Fibroblast of lung (primary cell): ENCODE measurements around the gene HMGN4. TPM values are rescaled to one million over a fixed set of nuclear protein-coding genes. Genes with fewer than 3 reads are reported as not detected.
A peak's percentile ranks its signal among the peaks of the same experiment; 100 is the strongest.

Source experiments
- DNase-seq, 2 donors: peaks; one replicate each; pipeline versions ENCODE4 v3.0.0 to v3.0.0-alpha.2; 2010; ENCODE audit warnings: low read depth in 2 of 2
- H2AFZ ChIP-seq: 2 replicates; pipeline ENCODE4 v1.5.1; 2012; ENCODE audit warnings: low read length, control low read depth, inconsistent platforms
- H3K27ac ChIP-seq: 2 replicates; pipeline ENCODE4 v1.5.1; 2011; ENCODE audit warnings: low read length, control low read depth; ENCODE audit not compliant: insufficient read depth
- H3K27me3 ChIP-seq: 2 replicates; pipeline ENCODE4 v1.5.1; 2011; ENCODE audit warnings: mild to moderate bottlenecking, low read length; ENCODE audit not compliant: control insufficient read depth, insufficient read depth
- H3K36me3 ChIP-seq: 2 replicates; pipeline ENCODE4 v1.5.1; 2011; ENCODE audit warnings: low read length; ENCODE audit not compliant: control insufficient read depth, insufficient read depth
- H3K4me1 ChIP-seq: 2 replicates; pipeline ENCODE4 v1.5.1; 2011; ENCODE audit warnings: low read length; ENCODE audit not compliant: control insufficient read depth, insufficient read depth; ENCODE audit errors: extremely low read depth
- H3K4me2 ChIP-seq: 2 replicates; pipeline ENCODE4 v1.5.1; 2011; ENCODE audit warnings: low read length, control low read depth; ENCODE audit not compliant: insufficient read depth; ENCODE audit errors: extremely low read depth
- H3K4me3 ChIP-seq, 4 experiments: fragments of 200-600 bp in 1 of 4; sonication (generic) in 1 of 4; replicated peaks in 1 of 4; 2 replicates each; pipeline ENCODE4 v1.5.1; 2011 to 2016; ENCODE audit warnings: low read length in 4 of 4, low read depth in 3 of 4, mild to moderate bottlenecking in 3 of 4, control low read depth in 2 of 4, inconsistent platforms in 1 of 4, mixed read lengths in 1 of 4; ENCODE audit not compliant: insufficient read depth in 1 of 4; ENCODE audit errors: control extremely low read depth in 1 of 4
- H3K79me2 ChIP-seq: 2 replicates; pipeline ENCODE4 v1.5.1; 2012; ENCODE audit warnings: mild to moderate bottlenecking, low read length, inconsistent platforms; ENCODE audit not compliant: control insufficient read depth, insufficient read depth
- H3K9ac ChIP-seq: 2 replicates; pipeline ENCODE4 v1.5.1; 2011; ENCODE audit warnings: mild to moderate bottlenecking, low read length, control low read depth; ENCODE audit not compliant: insufficient read depth
- H3K9me3 ChIP-seq: 2 replicates; pipeline ENCODE4 v1.5.1; 2012; ENCODE audit warnings: low read depth, low read length; ENCODE audit not compliant: control insufficient read depth, insufficient read depth
- H4K20me1 ChIP-seq: 2 replicates; pipeline ENCODE4 v1.5.1; 2011; ENCODE audit warnings: low read length; ENCODE audit not compliant: control insufficient read depth, insufficient read depth; ENCODE audit errors: extremely low read depth
- CTCF ChIP-seq, 2 donors: IDR thresholded peaks in 1 of 2; conservative IDR thresholded peaks in 1 of 2; 1 replicate in 1 of 2; 2 replicates in 1 of 2; pipeline ENCODE4 v1.5.1; 2011 to 2012; ENCODE audit warnings: low read length in 2 of 2, control low read depth in 1 of 2, inconsistent platforms in 1 of 2, low read depth in 1 of 2, mild to moderate bottlenecking in 1 of 2
- EZH2 ChIP-seq: IDR thresholded peaks from 2 replicates; pipeline ENCODE4 v1.5.1; 2012; ENCODE audit warnings: low read length, control low read depth, mild to moderate bottlenecking; ENCODE audit errors: missing control alignments
- polyA plus RNA-seq, 2 donors: library from polyadenylated mRNA; depleted of rRNA in 1 of 2; stranded (reverse) in 1 of 2; unstranded in 1 of 2; fragments of >200 nt; gene quantifications; 2 replicates each; pipeline ENCODE4 v1.2.1, GENCODE V29; 2011 to 2012; ENCODE audit warnings: missing spikeins in 1 of 2
- total RNA-seq: library from RNA; depleted of rRNA; stranded (reverse); fragments of >200 nt; gene quantifications from 2 replicates; pipeline ENCODE4 v1.2.1, GENCODE V29; 2014

HMGN4 gene
- total and polyA plus RNA-seq, 2 donors (not counting 1 experiment from before 2014, with no cell fraction given), result 74.9 to 111 TPM

GRCh38 chr6:26534681-26535465 is 3.3 kb upstream of the HMGN4 start:
- H3K4me3 ChIP-seq, result no peak overlapping the region
- no peak for DNase-seq

GRCh38 chr6:26536571-26537159 is 1.5 kb upstream of the HMGN4 start:
- H3K4me3 ChIP-seq, result peak overlapping the region; percentile 78 to 91 (median 90)
- H3K4me2 ChIP-seq, result peak overlapping the region; percentile 94
- H3K36me3 ChIP-seq, result no peaks in the 10 kb centered on the region
- no peaks in the 10 kb centered on the region for H3K27me3 ChIP-seq
- peak overlapping the region; percentile 34 for H3K9ac ChIP-seq
- no peaks in the 10 kb centered on the region for H3K9me3 ChIP-seq
- peaks cover 29% of the 10 kb centered on the region for H3K79me2 ChIP-seq
- peak overlapping the region; percentile 77 for H3K27ac ChIP-seq
- peak overlapping the region; percentile 75 for H2AFZ ChIP-seq
- peaks cover 7% of the 10 kb centered on the region for H3K4me1 ChIP-seq
- peak; percentile 76 to 79 for DNase-seq
- H4K20me1 ChIP-seq, result no peaks in the 10 kb centered on the region
- TF ChIP-seq CTCF (conservative IDR thresholded peaks at IDR 0.05 in 1 of 2, IDR thresholded peaks at IDR 0.05 in 1 of 2; ENCODE audit: low read depth in 1 of 2, low read length in 2 of 2), result no peak
- TF ChIP-seq EZH2, result no peak

More at GRCh38 chr6:26534681-26535465, 3.3 kb upstream of the HMGN4 start:
- Histone ChIP-seq H3K36me3 (no peaks in the 10 kb centered on the region), H3K27me3 (no peaks in the 10 kb centered on the region), H3K27ac (no peak overlapping the region), H3K4me1 (peaks cover 7% of the 10 kb centered on the region), H3K9ac (no peak overlapping the region), H2AFZ (no peak overlapping the region), H3K79me2 (peaks cover 13% of the 10 kb centered on the region), H3K4me2 (no peak overlapping the region), H3K9me3 (no peaks in the 10 kb centered on the region), H4K20me1 (no peaks in the 10 kb centered on the region)
- no peak for TF ChIP-seq CTCF (conservative IDR thresholded peaks at IDR 0.05 in 1 of 2, IDR thresholded peaks at IDR 0.05 in 1 of 2; ENCODE audit: low read depth in 1 of 2, low read length in 2 of 2)
- no peak for TF ChIP-seq EZH2

- peak overlapping the region; percentile 40 for H3K9ac ChIP-seq
- peak overlapping the region; percentile 77 for H3K27ac ChIP-seq
- no peaks in the 10 kb centered on the region for H3K36me3 ChIP-seq
- H3K79me2 ChIP-seq, result peaks cover 30% of the 10 kb centered on the region
- H3K27me3 ChIP-seq, result no peaks in the 10 kb centered on the region
- no peaks in the 10 kb centered on the region for H4K20me1 ChIP-seq
- H3K4me1 ChIP-seq, result peaks cover 7% of the 10 kb centered on the region
- TF ChIP-seq EZH2 (no peak), CTCF (conservative IDR thresholded peaks at IDR 0.05 in 1 of 2, IDR thresholded peaks at IDR 0.05 in 1 of 2; ENCODE audit: low read depth in 1 of 2, low read length in 2 of 2) (no peak)
- DNase-seq, result peak; percentile 93 to 95
- H2AFZ ChIP-seq, result peak overlapping the region; percentile 75
- H3K4me3 ChIP-seq, result peak overlapping the region; percentile 78 to 91 (median 90)
- peak overlapping the region; percentile 94 for H3K4me2 ChIP-seq
- no peaks in the 10 kb centered on the region for H3K9me3 ChIP-seq
Measured at GRCh38 chr6:26537160-26537845, 863 bp upstream of the HMGN4 start.
